Upper lobe of right lung (tissue), 1 donor: Measurements from ENCODE around the gene PLEKHA6. TPM values are rescaled to one million over a fixed set of nuclear protein-coding genes. Genes with fewer than 3 reads are reported as not detected.

Experiments used
- ATAC-seq: fragments of 200-7000 bp; cut with Tn5 transposase; one replicate; pipeline ENCODE4 v1.9.1; 2020; ENCODE audit warnings: mild to moderate bottlenecking, moderate library complexity
- DNase-seq: peaks from one replicate; pipeline ENCODE4 v3.0.0-alpha.2; 2020
- H3K27ac ChIP-seq: fragments of 200-600 bp; one replicate; pipeline ENCODE4 v1.8.0; 2022
- H3K27me3 ChIP-seq: fragments of 200-600 bp; one replicate; pipeline ENCODE4 v1.8.0; 2022; ENCODE audit warnings: mild to moderate bottlenecking
- H3K36me3 ChIP-seq: fragments of 200-600 bp; one replicate; pipeline ENCODE4 v1.8.0; 2022
- H3K4me1 ChIP-seq: fragments of 200-600 bp; one replicate; pipeline ENCODE4 v1.8.0; 2022
- H3K4me3 ChIP-seq: fragments of 200-600 bp; one replicate; pipeline ENCODE4 v1.8.0; 2022; ENCODE audit warnings: mild to moderate bottlenecking
- H3K9me3 ChIP-seq: fragments of 200-600 bp; one replicate; pipeline ENCODE4 v1.8.0; 2022
- intact Hi-C: fragments of 100-400 bp; cut with DNase I; formaldehyde crosslinking; loops from one replicate; pipeline ENCODE4 v1.11.0; 2022
- total RNA-seq: library from RNA; stranded (reverse); fragmentation: NEBNext Ultra II Directional; extraction: Animal tissue kit (Norgen Biotek cat#: 25700); gene quantifications from one replicate; pipeline ENCODE4 v1.2.1, GENCODE V29; 2021
- TF ChIP-seq, protein P1 (sequence below): fragments of 200-600 bp; IDR thresholded peaks from one replicate; pipeline ENCODE4 v1.8.0; 2022; ENCODE audit warnings: antibody characterized with exemption
- donor health status: DM: no; HTN: yes; CAD: no; lungs with severe emphysema.

Gene PLEKHA6
- total RNA-seq, 1 donor from 2014 or later = 7.1 TPM

- intact Hi-C loops = no loop called here
- ATAC-seq (no peak), DNase-seq (no peak)
- H3K36me3 ChIP-seq = no peaks in the 10 kb centered on the region
- peak overlapping the region; percentile 48 for H3K27ac ChIP-seq
- no peaks in the 10 kb centered on the region for H3K27me3 ChIP-seq
- H3K4me3 ChIP-seq = no peak overlapping the region
- TF ChIP-seq, protein P1, sequence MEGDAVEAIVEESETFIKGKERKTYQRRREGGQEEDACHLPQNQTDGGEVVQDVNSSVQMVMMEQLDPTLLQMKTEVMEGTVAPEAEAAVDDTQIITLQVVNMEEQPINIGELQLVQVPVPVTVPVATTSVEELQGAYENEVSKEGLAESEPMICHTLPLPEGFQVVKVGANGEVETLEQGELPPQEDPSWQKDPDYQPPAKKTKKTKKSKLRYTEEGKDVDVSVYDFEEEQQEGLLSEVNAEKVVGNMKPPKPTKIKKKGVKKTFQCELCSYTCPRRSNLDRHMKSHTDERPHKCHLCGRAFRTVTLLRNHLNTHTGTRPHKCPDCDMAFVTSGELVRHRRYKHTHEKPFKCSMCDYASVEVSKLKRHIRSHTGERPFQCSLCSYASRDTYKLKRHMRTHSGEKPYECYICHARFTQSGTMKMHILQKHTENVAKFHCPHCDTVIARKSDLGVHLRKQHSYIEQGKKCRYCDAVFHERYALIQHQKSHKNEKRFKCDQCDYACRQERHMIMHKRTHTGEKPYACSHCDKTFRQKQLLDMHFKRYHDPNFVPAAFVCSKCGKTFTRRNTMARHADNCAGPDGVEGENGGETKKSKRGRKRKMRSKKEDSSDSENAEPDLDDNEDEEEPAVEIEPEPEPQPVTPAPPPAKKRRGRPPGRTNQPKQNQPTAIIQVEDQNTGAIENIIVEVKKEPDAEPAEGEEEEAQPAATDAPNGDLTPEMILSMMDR = no peak
- H3K9me3 ChIP-seq = no peaks in the 10 kb centered on the region
- peaks cover 31% of the 10 kb centered on the region for H3K4me1 ChIP-seq
Measured at GRCh38 chr1:204292740-204293139, 67.0 kb downstream of the PLEKHA6 start.

- peaks cover 32% of the 10 kb centered on the region for H3K4me1 ChIP-seq
- no peaks in the 10 kb centered on the region for H3K36me3 ChIP-seq
- H3K27me3 ChIP-seq = no peaks in the 10 kb centered on the region
- ATAC-seq = no peak
- intact Hi-C loops = no loop called here
- no peak overlapping the region for H3K4me3 ChIP-seq
- no peaks in the 10 kb centered on the region for H3K9me3 ChIP-seq
- TF ChIP-seq, protein P1 = no peak
- DNase-seq = no peak
- H3K27ac ChIP-seq = no peak overlapping the region
Measured at GRCh38 chr1:204289280-204289679, 70.4 kb downstream of the PLEKHA6 start.

- ATAC-seq (peak; percentile 57), DNase-seq (peak; percentile 86)
- no peaks in the 10 kb centered on the region for H3K9me3 ChIP-seq
- H3K27ac ChIP-seq = peak overlapping the region; percentile 65
- H3K4me3 ChIP-seq = no peak overlapping the region
- H3K27me3 ChIP-seq = no peaks in the 10 kb centered on the region
- no peaks in the 10 kb centered on the region for H3K36me3 ChIP-seq
- intact Hi-C loops = no loop called here
- peaks cover 32% of the 10 kb centered on the region for H3K4me1 ChIP-seq
- TF ChIP-seq, protein P1 = no peak
Measured at GRCh38 chr1:204288021-204288588, 71.6 kb downstream of the PLEKHA6 start.

- H3K27ac ChIP-seq = peak overlapping the region; percentile 65
- H3K27me3 ChIP-seq = no peaks in the 10 kb centered on the region
- ATAC-seq (no peak), DNase-seq (no peak)
- TF ChIP-seq, protein P1 = no peak
- peaks cover 32% of the 10 kb centered on the region for H3K4me1 ChIP-seq
- H3K4me3 ChIP-seq = no peak overlapping the region
- H3K9me3 ChIP-seq = no peaks in the 10 kb centered on the region
- intact Hi-C loops = no loop called here
- H3K36me3 ChIP-seq = no peaks in the 10 kb centered on the region
Measured at GRCh38 chr1:204287466-204287891, 72.2 kb downstream of the PLEKHA6 start.

GRCh38 chr1:204286831-204287421, 72.8 kb downstream of the PLEKHA6 start:
- no peaks in the 10 kb centered on the region for H3K27me3 ChIP-seq
- H3K4me1 ChIP-seq = peaks cover 32% of the 10 kb centered on the region
- peak overlapping the region; percentile 21 for H3K4me3 ChIP-seq
- intact Hi-C loops = no loop called here
- DNase-seq = peak; percentile 75
- TF ChIP-seq, protein P1 = no peak
- peak overlapping the region; percentile 65 for H3K27ac ChIP-seq
- H3K36me3 ChIP-seq = no peaks in the 10 kb centered on the region
- ATAC-seq = peak; percentile 84
- H3K9me3 ChIP-seq = no peaks in the 10 kb centered on the region
